Middle frontal gyrus (tissue), 1 donor: ENCODE measurements around the gene BOK.

ENCODE experiments used
- DNase-seq: peaks from one replicate; pipeline ENCODE4 v3.0.0-alpha.2; 2015; ENCODE audit warnings: low spot score; ENCODE audit errors: extremely low spot score

BOK gene

DNA sequence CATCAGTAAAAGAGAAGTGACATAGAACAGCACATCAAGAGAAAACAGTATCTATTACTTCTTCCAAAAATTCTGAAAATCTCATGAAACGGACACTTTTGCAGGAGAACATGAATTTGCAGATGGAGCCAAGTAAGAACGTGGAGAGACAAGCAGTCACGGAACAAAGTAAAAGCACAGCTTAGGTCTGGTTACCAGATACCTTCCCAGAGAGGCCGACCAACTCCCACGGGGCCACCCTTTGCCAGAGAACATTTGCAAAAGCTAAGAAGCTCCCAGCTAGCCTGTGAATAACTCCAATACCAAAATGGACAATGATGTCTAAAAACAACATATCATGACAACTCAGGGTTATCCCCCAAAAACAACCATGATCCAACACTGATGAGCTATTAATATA, 39.5 kb downstream of the BOK start:
- DNase-seq: no peak

DNA sequence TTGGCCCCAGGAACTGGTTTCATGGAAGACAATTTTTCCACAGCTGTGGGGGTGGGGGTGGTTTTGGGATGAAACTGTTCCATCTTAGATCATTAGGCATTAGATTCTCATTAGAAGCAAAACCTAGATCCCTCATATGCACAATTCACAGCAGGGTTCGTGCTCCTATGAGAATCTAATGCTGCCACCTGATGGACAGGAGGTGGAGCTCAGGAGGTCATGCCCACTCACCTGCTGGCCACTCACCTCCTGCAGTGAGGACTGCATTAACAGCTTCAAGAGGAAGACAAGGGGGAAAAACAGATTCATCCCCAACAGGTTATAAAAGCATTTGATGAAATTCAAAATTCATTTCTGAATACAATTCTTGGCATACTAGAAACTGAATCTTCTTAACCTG, 39.9 kb downstream of the BOK start:
- no peak for DNase-seq

DNA sequence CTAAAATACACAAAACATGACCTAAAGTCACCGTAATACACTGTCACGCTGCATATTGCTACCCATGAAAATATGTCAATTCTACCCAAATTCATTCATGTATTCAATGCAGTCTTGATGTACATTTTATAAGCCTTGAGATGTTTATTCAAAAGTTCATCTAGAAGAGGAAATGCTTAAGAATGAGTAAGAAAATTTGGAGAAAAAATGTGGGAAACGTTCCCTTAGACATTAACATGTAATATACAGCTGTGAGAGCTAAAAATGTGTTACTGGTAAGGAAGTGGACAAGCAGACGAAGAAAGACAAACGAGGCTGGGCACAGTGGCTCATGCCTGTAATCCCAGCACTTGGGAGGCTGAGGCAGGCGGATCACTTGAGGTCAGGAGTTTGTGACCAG, 41.1 kb downstream of the BOK start:
- DNase-seq: no peak

DNA sequence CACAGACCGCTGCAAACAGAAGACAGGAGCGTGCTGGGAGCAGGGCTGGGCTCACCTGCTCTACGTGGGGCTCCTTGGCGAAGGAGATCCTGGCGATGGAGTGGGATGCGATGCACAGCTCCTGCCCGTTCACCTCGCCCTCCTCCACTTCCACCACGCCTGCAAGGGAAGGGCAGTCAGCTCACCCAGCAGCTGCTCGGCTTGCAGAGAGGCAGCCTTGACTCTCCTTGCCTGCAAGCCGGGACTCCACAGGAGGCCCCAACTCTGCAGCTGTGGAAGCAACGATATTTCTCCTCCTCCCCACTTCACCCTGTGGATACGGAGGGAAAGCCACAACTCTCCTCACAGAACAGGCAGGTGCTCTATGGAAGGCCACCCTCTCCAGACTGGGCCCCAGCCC, 43.3 kb downstream of the BOK start:
- DNase-seq: no peak

DNA sequence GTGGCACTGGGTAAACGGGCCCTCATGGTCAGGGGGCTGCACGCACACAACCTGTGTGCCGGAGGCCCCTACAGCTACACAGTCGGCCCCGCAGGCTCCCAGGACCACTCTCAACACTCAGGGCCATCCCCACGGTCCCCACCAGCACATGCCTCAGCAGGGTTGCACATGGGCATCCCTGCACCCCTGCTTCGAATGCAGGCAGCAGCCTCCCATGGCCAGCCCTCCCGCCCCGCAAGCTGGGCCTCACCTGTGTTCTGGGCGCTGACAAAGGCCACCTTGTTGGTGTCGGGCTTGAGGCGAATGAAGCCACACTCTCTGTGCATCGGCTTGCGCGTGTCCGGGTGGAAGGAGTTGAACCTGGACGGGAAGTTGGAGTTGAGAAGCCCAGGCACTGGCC, 44.2 kb downstream of the BOK start:
- no peak for DNase-seq

DNA sequence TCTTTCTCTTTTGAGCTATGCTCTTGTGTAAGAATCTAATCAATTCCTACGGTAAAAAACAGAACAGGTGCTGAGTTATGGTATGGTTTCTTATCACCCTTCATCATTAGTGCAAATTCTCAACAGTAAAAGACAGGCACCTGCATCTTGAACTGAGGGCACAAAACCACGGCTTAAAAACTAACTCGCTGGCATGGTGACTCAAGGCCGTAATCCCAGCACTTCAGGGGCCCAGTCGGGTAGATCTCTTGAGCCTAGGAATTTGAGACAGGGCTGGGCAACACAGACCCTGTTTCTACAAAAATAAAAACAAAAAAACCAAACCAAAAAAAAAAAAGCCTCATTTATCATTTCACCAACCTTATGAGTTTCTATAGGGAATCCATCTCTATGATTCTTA, 45.1 kb downstream of the BOK start:
- DNase-seq: no peak

DNA sequence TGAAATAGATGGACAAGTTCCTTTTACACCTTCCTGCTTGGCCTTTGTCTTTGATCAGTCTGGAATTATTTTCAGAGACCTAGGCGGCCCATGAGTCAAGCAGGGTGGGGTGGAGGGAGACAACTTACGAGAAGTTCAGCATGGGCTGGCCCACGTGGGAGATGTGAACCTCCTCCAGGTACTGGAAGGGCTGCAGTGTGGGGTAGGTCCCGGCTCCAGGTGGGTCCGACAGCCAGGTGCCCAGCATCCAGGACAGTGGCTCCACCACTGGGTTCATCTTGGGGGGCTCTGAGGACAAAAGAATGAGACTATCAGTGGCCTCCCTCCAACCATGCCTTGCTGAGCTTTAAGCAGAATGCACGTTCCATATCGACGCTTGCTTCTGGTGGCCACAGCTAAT, 47.6 kb downstream of the BOK start:
- DNase-seq: no peak

DNA sequence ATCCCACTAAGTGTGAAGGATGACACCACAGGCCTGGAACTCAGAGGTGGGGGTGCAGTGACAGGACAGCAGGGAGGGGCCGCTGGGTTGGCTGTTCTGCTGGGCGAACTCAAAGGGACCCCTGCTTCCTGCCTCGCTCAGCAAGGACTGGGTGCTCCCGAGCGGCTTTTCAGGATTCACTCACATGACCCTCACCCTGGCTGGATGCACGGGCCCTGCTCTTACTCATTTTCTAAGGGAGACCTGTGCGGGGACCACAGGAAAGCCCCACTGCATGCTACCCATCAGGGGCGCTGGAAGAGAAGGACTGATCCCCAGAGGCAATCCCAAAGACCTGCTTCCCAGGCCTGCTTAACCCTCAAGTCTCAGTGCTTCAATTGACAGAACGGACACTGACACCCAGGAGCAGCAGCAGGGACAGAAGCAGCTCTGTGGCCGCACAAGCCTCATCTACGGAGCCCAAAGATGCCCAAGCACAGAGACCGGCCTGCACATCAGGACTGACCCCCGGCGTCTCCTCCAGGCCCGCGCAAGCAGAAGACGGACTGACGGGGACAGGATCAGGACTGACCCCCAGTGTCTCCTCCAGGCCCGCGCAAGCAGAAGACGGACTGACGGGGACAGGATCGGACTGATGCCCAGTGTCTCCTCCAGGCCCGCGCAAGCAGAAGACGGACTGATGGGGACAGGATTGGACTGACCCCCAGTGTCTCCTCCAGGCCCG, 48.8 kb downstream of the BOK start:
- no peak for DNase-seq

DNA sequence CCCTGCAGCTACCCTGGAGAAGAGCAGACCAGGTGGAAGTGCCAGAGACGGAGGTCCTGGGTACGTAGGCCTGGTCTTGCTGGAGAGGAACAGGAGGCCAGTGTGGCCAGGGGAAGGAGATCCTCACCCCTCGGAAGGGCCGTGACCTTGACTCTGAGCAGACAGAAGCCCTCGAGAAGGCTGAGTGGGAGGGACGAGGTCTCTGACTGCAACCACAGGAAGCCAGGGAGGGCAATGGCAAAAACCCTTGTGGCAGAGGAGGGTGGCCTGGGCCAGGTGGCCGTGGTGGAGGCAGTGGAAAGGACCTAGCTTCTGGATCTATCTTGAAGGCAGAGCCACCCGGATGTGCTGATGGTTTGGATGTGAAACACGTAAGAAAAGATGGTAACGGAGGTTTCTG, 50.3 kb downstream of the BOK start:
- no peak for DNase-seq

DNA sequence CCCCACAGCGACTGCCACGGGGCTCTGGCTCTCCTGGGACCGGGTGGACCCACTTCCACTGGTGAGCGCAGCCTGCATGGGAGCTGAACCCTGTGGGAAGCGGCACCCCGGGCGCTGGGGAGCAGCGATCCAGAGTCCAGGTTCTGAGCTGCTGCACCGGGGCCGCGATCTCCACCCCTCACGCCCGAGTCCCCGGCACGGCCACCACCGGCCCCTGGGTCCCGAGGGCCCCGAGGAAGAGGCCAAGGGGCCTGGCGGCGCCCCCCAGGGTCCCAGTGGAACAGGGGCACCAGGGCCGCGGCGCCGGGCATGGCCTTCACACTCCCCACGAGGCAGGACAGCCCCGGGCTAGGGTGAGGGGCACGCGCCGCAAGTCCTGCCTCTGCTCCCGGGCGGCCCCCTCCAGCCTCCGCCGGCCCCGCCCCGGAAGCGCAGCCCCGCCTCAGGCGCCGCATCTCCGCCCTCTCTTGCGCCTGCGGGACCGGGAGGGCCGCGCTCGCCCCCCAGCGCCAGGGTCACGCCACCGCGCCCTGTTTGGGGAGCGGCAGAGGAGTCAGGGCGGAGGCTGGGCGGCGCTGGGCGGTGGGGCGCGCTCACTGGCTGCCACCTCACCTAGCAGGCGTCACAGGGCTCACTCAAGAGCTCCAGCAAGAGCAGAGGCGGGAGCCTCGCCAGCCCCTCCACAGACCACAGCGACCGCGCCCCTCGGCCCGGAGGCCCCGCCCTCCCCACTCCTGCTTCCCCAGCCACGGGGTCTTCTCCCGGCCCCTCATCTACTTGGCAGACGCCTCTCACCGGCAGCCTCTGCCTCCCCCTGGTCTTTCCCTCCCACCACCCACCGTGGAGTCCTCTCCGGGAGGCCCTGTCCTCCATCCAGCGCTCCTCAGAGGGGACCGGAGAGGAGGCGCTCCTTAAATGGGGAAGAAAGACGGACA, 51.6 kb downstream of the BOK start:
- peak; percentile 29 for DNase-seq

DNA sequence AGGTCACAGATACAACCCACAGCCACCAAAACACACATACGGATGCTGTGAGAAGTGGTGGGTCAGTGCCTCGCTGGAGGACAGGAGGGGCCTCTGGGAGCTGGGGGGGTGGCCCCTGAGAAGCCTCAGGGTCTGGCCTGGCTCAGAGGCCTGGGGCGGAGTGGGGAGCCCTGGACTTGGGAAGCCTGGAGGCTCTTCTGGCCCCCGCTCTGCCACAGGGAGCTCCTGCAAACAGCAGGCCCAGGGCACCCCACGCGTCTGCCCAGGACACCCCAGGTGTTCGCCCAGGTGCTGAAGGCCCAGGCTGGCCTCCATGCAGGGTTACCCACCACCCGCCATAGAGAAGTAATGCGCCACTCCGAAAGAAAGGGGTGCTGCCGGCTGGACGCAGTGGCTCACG, 52.5 kb downstream of the BOK start:
- no peak for DNase-seq

DNA sequence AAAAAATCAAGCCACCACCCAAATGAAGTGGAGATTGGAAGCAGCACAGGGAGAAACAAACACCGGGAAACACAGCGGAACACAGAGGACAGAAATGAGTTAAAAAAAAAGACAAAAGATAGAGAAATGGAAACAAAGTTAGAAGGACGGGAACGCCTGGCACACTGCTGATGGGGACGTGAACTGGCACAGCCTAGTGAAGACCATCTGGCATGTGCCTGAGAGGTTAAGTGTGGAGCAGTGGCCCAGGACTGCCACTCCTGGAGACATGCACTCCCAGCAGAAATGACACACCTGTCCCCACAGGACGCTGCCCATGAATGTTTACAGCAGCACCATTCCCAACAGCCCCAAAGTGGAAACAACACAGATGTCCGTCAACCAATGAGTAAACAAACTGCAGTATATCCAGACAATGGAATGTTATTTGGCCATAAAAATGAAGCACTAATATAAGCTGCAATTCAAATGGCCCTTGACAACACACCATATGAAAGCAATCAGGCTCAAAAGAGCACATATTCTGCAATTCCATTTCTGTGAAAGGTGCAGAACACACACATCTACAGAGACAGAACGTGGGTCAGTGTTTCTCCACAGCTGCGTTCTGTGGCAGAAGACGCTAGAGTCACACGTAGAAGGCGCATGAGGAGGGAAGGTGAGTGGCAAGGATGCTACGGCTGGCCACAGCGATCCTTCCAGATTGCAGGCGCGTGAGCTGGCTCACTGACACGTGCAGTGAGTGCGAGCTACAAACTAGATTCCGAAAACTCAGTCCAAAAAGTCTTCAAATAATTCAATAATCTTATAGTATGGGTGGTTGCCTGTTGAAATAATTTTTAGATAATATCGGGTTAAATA, 53.8 kb downstream of the BOK start:
- DNase-seq: no peak

DNA sequence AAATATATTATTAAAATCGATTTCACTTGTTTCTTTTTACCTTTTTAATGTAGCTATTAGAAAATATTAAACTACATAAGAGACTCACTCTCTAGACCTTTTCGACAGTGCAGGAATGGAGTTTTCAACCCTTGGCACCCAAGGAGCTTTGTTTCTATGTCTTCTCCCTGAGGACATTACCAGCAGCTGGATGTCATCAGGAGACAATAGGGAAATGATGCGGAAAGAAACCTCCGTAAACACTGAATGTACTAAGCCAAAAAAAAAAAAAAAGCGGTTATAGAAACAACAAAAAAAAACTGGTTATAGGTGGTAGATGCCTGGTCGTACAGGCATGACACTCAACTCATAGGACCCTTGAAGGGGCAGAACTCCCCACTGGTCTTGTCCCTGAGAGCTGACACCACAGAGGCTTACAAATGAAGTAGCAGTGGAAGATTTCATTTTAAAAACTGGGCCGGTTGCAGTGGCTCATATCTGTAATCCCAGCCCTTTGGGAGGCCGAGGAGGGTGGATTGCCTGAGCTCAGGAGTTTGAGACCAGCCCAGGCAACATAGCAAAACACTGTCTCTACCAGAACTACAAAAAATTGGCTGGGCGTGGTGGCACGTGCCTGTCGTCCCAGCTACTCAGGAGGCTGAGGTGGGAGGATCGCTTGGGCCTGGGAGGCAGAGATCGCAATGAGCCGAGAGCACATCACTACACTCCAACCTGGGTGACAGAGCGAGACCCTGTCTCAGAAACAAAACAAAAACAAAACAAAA, 54.7 kb downstream of the BOK start:
- DNase-seq: no peak

DNA sequence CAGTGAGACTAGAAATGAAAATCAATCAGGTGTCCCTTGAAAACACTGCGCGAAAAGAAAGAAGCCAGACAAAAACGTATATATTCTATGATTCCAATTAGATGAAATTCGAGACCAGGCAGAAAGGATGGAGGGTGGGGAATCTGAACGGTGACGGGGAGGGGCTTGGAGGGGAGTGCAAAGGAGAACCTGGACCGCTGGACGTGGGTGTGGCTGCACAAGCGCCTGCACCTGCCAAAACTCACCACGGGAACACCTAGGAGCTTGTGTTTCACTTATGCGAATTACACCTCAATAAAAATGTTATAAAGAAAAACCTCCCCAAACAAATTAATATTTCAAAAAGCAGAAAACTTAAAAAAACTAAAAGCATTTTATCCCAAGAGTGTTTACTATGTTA, 56.5 kb downstream of the BOK start:
- DNase-seq: no peak

DNA sequence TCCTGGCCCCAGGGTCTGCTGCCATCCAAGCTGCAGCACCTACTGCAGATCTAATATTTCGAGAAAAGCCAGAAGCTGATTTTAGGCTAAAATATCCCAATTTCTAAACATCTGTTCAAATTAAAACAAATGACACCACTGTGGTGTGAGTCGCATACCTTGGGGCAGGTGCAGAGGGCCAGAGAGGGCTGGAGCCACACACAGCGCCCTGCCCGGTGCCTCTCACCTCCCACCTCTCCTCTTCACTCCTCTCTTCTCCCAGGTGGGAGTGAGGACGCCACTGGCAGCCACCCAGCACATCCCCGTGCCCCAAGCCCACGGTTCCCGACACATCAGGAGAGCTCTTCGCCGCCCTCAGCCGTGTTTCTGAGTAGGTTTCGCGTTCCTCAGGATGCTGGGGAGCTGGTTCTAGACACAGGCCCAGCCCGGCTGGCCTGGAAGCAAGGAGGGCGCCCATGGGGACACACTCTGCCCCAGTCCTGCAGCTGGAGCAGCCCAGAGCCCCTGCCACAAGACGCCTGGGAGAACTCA, 57.0 kb downstream of the BOK start:
- DNase-seq: no peak

DNA sequence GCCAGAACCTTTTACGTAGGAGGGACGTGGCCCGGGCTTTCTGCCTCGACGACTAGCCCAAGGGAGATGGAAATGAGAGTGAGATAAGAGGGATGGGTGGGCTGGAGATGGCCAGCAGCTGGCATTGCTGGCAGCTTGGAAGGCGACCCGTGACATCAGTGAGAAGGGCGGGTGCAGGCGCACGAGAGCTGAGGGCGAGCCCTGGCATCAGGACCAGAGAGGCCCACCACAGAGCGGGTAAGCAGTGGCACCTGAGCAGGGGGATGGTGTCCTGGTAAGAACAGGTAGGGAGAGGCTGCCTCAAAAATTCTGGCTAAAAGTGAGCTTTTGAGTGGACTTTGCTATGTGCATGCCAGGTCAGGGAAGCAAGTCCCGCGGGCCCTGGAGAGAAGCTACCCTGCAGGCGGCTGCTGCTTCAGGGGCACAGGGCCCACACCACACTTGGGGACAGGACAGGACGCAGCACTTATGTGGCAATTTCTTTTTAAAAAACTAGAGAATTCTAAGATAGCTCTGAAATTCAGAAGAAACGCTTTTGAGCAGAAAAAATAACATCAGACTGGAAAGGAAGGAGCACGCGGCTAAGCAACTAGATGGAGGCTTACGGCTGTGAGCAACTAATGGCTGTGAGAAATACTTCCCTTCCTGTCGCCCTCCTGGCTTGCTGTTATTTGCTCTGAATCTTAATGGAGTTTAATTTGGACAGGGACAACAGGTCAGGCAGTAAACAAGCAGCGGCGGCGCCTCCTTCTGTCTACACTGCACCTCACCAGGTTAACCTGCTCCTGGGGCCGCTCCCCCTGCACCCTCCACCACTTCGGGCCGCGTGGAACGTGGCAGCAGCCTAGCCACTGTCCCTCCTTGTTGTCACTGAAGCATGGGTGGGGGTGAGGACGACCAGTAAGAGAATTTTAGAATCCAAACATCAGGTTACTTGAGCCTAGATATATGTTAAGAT, 57.9 kb downstream of the BOK start:
- DNase-seq: no peak

DNA sequence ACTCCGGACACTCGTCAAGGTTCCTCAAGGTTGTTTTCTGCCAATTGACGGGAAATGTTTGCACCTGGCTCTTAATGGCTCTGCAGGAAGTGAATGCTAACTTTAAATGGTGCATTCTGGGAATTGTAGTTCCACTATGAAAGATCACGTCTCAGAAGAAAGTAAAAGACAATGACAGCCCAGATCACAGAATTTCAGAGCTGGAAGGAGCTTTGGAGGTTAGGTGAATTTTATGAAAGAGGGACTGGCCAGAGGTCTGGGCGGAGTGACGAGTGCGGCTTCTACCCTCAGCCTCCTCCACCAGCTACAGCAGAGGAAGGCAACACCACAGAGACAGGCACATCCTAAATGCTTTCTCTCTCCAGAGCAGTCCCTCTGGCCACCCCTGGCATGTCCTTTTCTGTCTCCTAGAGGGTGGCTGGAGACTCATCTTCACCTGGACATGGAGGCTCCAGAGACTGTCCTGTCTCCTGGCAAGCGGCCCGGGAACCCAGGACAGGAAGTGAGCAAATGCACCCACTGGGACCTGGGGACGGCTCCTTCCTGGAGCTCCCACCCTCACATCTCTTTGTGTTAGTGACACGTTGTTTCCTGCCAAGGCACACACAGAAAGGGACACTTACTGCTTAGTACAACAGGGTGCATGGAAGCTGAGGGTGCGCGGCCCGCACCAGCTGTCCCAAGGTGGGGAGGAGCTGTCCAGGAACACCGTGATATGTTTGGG, 59.0 kb downstream of the BOK start:
- no peak for DNase-seq

DNA sequence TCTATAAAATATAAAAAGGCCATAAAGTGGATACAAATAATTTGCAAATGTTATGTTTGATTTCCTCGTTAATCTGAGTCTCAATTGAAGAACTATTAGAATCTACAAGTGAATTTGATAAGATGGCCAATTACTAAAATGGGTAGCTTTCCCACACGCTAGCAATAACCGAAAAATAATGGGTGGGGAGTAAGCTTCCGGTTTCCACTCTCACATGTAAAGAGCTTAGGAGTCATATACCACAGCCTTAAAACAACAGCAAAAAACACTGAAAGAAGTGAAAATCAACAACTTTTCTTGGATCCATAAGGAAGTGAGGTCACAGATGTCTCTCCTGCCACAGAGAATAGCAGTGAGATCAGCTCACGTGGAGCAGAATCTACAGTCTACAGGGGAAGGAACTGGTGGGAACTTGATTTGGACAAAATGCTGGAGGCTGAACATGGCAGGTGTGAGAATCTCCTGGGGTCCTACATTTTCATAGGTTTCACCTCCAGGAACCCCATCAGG, 59.8 kb downstream of the BOK start:
- no peak for DNase-seq

DNA sequence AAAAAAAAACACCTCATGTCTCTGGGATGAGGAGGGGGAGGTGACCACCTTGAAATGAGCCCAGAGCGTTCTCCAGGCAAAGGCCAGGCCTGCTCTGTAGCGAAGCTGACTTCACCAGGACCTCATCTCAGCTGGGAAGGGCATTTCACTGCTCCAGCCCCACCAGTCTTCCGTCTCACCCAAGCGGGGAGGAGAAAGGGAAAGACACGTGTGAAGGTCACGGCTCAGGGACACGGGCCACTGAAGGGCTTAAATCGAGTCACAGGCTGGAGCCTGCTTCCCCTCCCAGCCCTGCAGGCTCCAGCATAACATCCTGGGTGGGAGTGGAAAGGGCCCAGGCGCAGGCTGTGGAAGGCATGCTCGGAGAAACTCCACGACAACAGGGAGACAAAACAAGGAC, 60.3 kb downstream of the BOK start:
- DNase-seq: no peak
